ENCODE results near the gene SPHK2.
"Not testable (repeated sequence)": the region's sequence is repeated elsewhere in the genome, so short reads cannot be mapped to it uniquely, and the experiment has no call there.

SPHK2 gene

DNA sequence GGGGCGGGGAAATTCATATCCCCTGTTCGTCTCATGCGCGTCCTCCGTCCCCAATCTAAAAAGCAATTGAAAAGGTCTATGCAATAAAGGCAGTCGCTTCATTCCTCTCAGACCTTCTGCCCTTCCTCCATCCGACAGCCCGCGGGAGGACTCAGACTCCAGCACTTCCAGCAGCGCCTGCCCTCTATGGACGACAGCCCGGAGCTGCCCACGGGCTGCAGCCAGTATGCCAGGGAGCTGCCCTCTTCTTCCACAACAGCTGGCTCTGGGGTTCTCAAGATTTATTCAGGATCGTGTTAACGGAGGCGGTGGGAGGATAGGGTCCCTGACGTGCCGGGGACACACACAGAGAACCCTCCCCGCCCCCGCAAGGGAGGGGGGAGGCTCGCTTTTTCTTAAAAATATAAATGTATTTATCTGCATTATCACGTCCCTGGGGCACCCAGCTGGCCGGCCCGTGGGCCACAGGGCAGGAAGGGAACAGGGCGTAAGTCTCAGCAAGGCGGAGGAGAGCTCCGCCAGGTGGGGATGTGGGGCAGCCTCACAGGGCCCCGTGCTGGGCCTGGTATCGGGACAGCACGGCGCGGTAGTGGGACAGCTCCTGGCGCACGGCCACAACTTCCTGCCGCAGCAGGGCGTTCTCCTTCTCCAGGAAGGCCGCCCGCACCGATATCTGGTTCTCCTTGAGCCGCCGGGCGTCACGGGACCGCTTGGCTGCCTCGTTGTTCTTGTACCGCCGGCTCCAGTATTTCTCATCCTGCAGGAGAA, 11.2 kb downstream of the SPHK2 start:
- Histone ChIP-seq H3K4me3 (ENCODE audit: low read length) (no peak overlapping the region), H4K20me1 (ENCODE audit: control insufficient read depth, insufficient read depth, low read depth, low read length) (no peaks in the 10 kb centered on the region), H3K27ac (ENCODE audit: low read depth, low read length) (no peak overlapping the region), H3K9me2 (replicated peaks; ENCODE audit: control insufficient read depth, low read length) (no peaks in the 10 kb centered on the region), H3K79me2 (ENCODE audit: control insufficient read depth, low read length) (peaks cover 18% of the 10 kb centered on the region), H3F3A (ENCODE audit: control insufficient read depth, insufficient read depth) (peaks cover 8% of the 10 kb centered on the region; the same call in 1 of the 2 replicates), H3K4me2 (ENCODE audit: low read length) (no peak overlapping the region), H3K4me1 (ENCODE audit: control insufficient read depth, low read length) (peaks cover 28% of the 10 kb centered on the region), H3K9me3 (ENCODE audit: control insufficient read depth, insufficient read depth, low read length) (no peaks in the 10 kb centered on the region), H3K27me3 (ENCODE audit: control insufficient read depth, low read length) (no peaks in the 10 kb centered on the region), H3K36me3 (ENCODE audit: control insufficient read depth, low read length) (peaks cover 35% of the 10 kb centered on the region)
- TF ChIP-seq EZH2phosphoT487 (IDR thresholded peaks at IDR 0.05; ENCODE audit: borderline replicate concordance, low read length) = no peak
- TF ChIP-seq, protein P1, sequence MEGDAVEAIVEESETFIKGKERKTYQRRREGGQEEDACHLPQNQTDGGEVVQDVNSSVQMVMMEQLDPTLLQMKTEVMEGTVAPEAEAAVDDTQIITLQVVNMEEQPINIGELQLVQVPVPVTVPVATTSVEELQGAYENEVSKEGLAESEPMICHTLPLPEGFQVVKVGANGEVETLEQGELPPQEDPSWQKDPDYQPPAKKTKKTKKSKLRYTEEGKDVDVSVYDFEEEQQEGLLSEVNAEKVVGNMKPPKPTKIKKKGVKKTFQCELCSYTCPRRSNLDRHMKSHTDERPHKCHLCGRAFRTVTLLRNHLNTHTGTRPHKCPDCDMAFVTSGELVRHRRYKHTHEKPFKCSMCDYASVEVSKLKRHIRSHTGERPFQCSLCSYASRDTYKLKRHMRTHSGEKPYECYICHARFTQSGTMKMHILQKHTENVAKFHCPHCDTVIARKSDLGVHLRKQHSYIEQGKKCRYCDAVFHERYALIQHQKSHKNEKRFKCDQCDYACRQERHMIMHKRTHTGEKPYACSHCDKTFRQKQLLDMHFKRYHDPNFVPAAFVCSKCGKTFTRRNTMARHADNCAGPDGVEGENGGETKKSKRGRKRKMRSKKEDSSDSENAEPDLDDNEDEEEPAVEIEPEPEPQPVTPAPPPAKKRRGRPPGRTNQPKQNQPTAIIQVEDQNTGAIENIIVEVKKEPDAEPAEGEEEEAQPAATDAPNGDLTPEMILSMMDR (IDR thresholded peaks at IDR 0.05; ENCODE audit: low read depth, low read length, poor library complexity, severe bottlenecking) = no peak

DNA sequence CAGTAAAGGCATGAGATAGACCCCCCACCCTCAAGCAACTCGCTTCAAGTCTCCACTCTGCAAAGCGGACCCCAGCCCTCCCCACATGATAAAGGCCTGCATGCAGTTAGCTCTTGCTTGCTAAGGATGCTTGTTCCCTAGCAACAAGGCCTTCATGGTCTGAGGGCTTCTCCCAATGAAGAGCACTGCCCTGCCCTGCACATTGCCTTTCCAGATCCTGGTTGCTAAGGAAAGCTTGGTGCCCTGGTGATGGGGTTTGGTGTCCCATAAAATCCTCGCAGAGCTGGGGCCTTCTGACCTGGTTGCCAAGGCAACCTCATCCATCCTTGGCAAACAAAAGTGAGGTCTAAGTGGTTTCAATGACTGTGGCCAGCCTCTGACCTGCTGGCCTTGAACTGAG, 11.9 kb downstream of the SPHK2 start:
- Histone ChIP-seq H3K79me2 (ENCODE audit: control insufficient read depth, low read length) (peaks cover 24% of the 10 kb centered on the region), H3K4me3 (ENCODE audit: low read length) (no peak overlapping the region), H3K36me3 (ENCODE audit: control insufficient read depth, low read length) (peaks cover 35% of the 10 kb centered on the region), H3K4me1 (ENCODE audit: control insufficient read depth, low read length) (peaks cover 33% of the 10 kb centered on the region), H3K9me3 (ENCODE audit: control insufficient read depth, insufficient read depth, low read length) (no peaks in the 10 kb centered on the region), H3K9me2 (replicated peaks; ENCODE audit: control insufficient read depth, low read length) (no peaks in the 10 kb centered on the region), H3K27ac (ENCODE audit: low read depth, low read length) (no peak overlapping the region), H4K20me1 (ENCODE audit: control insufficient read depth, insufficient read depth, low read depth, low read length) (no peaks in the 10 kb centered on the region), H3K27me3 (ENCODE audit: control insufficient read depth, low read length) (no peaks in the 10 kb centered on the region), H3K4me2 (ENCODE audit: low read length) (no peak overlapping the region), H3F3A (ENCODE audit: control insufficient read depth, insufficient read depth) (peaks cover 8% of the 10 kb centered on the region; the same call in 1 of the 2 replicates)
- TF ChIP-seq EZH2phosphoT487 (IDR thresholded peaks at IDR 0.05; ENCODE audit: borderline replicate concordance, low read length) = no peak
- TF ChIP-seq, protein P1 (IDR thresholded peaks at IDR 0.05; ENCODE audit: low read depth, low read length, poor library complexity, severe bottlenecking) = no peak

DNA sequence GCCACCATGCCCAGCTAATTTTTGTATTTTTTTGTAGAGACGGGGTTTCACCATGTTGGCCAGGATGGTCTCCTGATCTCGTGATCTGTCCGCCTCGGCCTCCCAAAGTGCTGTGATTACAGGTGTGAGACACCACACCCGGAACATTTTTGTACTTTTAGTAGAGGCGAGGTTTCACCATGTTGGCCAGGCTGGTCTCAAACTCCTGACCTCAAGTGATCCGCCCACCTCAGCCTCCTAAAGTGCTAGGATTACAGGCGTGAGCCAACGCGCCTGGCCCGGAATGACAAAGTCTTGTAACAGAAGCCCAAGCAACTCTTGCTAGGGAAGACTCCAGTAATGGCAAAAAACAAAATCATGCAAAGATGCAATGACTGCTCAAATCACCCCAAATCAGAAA, 13.0 kb downstream of the SPHK2 start:
- not testable (repeated sequence) for H3K27ac ChIP-seq (ENCODE audit: low read depth, low read length); H3K4me3 ChIP-seq (ENCODE audit: low read length); H3K9me3 ChIP-seq (ENCODE audit: control insufficient read depth, insufficient read depth, low read length); H3K27me3 ChIP-seq (ENCODE audit: control insufficient read depth, low read length); H4K20me1 ChIP-seq (ENCODE audit: control insufficient read depth, insufficient read depth, low read depth, low read length); H3K9me2 ChIP-seq (replicated peaks; ENCODE audit: control insufficient read depth, low read length)
- Histone ChIP-seq H3K36me3 (ENCODE audit: control insufficient read depth, low read length) (peaks cover 35% of the 10 kb centered on the region), H3K79me2 (ENCODE audit: control insufficient read depth, low read length) (peaks cover 27% of the 10 kb centered on the region), H3K4me2 (ENCODE audit: low read length) (peak overlapping the region; percentile 93), H3K4me1 (ENCODE audit: control insufficient read depth, low read length) (peaks cover 43% of the 10 kb centered on the region), H3F3A (ENCODE audit: control insufficient read depth, insufficient read depth) (peaks cover 15% of the 10 kb centered on the region)

DNA sequence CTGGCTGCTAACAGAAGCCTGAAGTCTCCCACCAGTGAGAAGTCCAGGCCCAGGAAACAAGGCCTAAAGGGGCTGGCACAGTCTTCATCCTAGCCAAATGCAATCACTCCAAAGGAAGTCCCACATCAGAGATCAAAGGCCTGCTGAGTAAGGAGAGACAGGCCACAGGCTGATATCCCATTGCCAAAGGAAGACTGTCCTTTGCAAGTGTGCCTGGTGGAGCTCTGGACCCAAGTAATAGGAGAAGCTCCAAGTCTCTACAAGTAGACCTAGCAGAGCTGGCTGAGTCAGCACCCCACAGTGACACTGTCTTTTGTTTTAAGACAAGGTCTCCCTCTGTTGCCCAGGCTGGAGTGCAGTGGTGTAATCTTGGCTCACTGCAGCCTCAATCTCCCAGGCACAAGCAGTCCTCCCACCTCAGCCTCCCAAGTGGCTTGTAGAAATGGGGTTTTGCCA, 13.4 kb downstream of the SPHK2 start:
- Histone ChIP-seq H3K79me2 (ENCODE audit: control insufficient read depth, low read length) (peaks cover 27% of the 10 kb centered on the region), H3K9me3 (ENCODE audit: control insufficient read depth, insufficient read depth, low read length) (no peaks in the 10 kb centered on the region), H3K36me3 (ENCODE audit: control insufficient read depth, low read length) (peaks cover 35% of the 10 kb centered on the region), H3K9me2 (replicated peaks; ENCODE audit: control insufficient read depth, low read length) (no peaks in the 10 kb centered on the region), H3K27me3 (ENCODE audit: control insufficient read depth, low read length) (no peaks in the 10 kb centered on the region), H4K20me1 (ENCODE audit: control insufficient read depth, insufficient read depth, low read depth, low read length) (no peaks in the 10 kb centered on the region), H3K4me1 (ENCODE audit: control insufficient read depth, low read length) (peaks cover 43% of the 10 kb centered on the region), H3F3A (ENCODE audit: control insufficient read depth, insufficient read depth) (peaks cover 15% of the 10 kb centered on the region), H3K4me3 (ENCODE audit: low read length) (peak overlapping the region; percentile 87; the same call in 1 of the 2 replicates), H3K4me2 (ENCODE audit: low read length) (peak overlapping the region; percentile 93), H3K27ac (ENCODE audit: low read depth, low read length) (no peak overlapping the region)
- no peak for TF ChIP-seq EZH2phosphoT487 (IDR thresholded peaks at IDR 0.05; ENCODE audit: borderline replicate concordance, low read length)
- TF ChIP-seq, protein P1 (IDR thresholded peaks at IDR 0.05; ENCODE audit: low read depth, low read length, poor library complexity, severe bottlenecking) = no peak

Measured in DOHH2 (cell line).